PC-9 (cell line): ENCODE measurements around the gene GALNT1.

Experiments used
- EZH2 ChIP-seq: fragments of 200-600 bp; sonication (generic); IDR thresholded peaks from 2 replicates; pipeline ENCODE4 v1.8.0; 2017; ENCODE audit warnings: antibody characterized with exemption, low read depth
- TF ChIP-seq, protein P1 (sequence below): fragments of 200-600 bp; sonication (generic); conservative IDR thresholded peaks from 2 replicates; pipeline ENCODE4 v1.6.1; 2017; ENCODE audit warnings: mixed run types, antibody characterized with exemption, mild to moderate bottlenecking, moderate library complexity

DNA sequence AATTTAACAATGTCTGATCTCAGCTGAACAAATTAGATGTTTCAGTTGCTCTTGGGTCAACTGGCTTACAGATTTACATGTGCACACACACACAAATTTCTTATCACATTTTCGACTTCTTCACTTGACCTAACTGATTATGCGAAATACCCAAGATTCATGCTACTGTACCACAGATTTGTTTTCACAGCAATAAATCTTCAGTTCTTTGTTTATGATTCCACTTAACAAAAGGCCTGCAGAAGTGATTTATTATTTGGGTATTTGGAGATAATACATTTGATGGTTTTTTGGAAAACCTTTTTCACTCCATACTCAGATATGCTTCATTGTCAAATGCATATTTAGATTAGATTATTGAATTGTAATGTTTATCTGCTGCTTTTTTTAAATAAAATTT, 129.0 kb downstream of the GALNT1 start:
- TF ChIP-seq, protein P1, sequence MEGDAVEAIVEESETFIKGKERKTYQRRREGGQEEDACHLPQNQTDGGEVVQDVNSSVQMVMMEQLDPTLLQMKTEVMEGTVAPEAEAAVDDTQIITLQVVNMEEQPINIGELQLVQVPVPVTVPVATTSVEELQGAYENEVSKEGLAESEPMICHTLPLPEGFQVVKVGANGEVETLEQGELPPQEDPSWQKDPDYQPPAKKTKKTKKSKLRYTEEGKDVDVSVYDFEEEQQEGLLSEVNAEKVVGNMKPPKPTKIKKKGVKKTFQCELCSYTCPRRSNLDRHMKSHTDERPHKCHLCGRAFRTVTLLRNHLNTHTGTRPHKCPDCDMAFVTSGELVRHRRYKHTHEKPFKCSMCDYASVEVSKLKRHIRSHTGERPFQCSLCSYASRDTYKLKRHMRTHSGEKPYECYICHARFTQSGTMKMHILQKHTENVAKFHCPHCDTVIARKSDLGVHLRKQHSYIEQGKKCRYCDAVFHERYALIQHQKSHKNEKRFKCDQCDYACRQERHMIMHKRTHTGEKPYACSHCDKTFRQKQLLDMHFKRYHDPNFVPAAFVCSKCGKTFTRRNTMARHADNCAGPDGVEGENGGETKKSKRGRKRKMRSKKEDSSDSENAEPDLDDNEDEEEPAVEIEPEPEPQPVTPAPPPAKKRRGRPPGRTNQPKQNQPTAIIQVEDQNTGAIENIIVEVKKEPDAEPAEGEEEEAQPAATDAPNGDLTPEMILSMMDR: no peak
- no peak for TF ChIP-seq EZH2
